Stomach (tissue), 4 donors: ENCODE results near the gene KATNB1.

Experiments
- CTCF ChIP-seq, 7 experiments: fragments of 450-650 bp in 4 of 7; fragments of 200-600 bp in 3 of 7; sonication (generic) in 3 of 7; IDR thresholded peaks; one replicate each; pipeline ENCODE4 v1.5.1; 2016 to 2019; ENCODE audit warnings: antibody characterized with exemption in 7 of 7, control low read depth in 2 of 7, mild to moderate bottlenecking in 1 of 7
- EP300 ChIP-seq: sonication (generic); formaldehyde crosslinking; IDR thresholded peaks from one replicate; pipeline ENCODE4 v1.6.1; 2017; ENCODE audit warnings: antibody characterized with exemption
- POLR2AphosphoS5 ChIP-seq, 3 donors: sonication (generic); formaldehyde crosslinking; IDR thresholded peaks; one replicate each; pipeline ENCODE4 v1.6.1; 2016; ENCODE audit warnings: antibody characterized with exemption in 3 of 3

- TF ChIP-seq CTCF (IDR thresholded peaks at IDR 0.05) (no peak), EP300 (no peak), POLR2AphosphoS5 (IDR thresholded peaks at IDR 0.05) (no peak)
Measured at GRCh38 chr16:57771141-57771785, 35.7 kb downstream of the KATNB1 start.
